Epithelial cell of esophagus (primary cell): ENCODE measurements around the gene KRTAP5-8.
A peak's percentile ranks its signal among the peaks of the same experiment; 100 is the strongest.

Experiments
- DNase-seq: peaks from one replicate; pipeline ENCODE4 v3.0.0; 2010; ENCODE audit warnings: low read depth
- H3K4me3 ChIP-seq: 2 replicates; pipeline ENCODE4 v1.5.1; 2011; ENCODE audit warnings: mild to moderate bottlenecking, low read length, control low read depth
- TF ChIP-seq, protein P1 (sequence below): IDR thresholded peaks from 2 replicates; pipeline ENCODE4 v1.5.1; 2011; ENCODE audit warnings: low read depth, mild to moderate bottlenecking, low read length, control low read depth, inconsistent platforms; ENCODE audit not compliant: insufficient read depth; ENCODE audit errors: missing control alignments

KRTAP5-8 gene

DNA sequence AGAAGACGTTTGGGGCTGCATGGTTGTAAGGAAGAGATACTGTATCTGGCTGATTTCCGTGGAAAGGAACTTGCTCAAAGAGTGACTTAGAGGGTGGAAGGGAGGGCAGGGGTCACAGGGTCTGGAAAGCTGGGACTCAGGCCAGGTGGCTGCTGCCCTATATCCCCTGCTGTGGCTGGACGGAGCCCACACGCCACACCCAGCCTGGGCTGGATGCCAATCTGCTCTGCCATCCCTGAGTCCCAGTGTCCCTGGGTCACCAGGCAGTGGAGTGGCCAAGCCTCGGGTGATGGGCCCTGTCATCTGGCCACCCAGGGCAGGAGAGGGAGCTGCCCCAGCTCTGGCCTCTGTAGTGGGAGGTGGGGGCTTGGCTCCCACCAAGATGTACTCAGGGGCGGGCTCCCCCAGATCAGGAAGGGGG lies 37.2 kb upstream of the KRTAP5-8 start:
- no peak for DNase-seq
- no peak overlapping the region for H3K4me3 ChIP-seq
- TF ChIP-seq, protein P1, sequence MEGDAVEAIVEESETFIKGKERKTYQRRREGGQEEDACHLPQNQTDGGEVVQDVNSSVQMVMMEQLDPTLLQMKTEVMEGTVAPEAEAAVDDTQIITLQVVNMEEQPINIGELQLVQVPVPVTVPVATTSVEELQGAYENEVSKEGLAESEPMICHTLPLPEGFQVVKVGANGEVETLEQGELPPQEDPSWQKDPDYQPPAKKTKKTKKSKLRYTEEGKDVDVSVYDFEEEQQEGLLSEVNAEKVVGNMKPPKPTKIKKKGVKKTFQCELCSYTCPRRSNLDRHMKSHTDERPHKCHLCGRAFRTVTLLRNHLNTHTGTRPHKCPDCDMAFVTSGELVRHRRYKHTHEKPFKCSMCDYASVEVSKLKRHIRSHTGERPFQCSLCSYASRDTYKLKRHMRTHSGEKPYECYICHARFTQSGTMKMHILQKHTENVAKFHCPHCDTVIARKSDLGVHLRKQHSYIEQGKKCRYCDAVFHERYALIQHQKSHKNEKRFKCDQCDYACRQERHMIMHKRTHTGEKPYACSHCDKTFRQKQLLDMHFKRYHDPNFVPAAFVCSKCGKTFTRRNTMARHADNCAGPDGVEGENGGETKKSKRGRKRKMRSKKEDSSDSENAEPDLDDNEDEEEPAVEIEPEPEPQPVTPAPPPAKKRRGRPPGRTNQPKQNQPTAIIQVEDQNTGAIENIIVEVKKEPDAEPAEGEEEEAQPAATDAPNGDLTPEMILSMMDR = no peak

DNA sequence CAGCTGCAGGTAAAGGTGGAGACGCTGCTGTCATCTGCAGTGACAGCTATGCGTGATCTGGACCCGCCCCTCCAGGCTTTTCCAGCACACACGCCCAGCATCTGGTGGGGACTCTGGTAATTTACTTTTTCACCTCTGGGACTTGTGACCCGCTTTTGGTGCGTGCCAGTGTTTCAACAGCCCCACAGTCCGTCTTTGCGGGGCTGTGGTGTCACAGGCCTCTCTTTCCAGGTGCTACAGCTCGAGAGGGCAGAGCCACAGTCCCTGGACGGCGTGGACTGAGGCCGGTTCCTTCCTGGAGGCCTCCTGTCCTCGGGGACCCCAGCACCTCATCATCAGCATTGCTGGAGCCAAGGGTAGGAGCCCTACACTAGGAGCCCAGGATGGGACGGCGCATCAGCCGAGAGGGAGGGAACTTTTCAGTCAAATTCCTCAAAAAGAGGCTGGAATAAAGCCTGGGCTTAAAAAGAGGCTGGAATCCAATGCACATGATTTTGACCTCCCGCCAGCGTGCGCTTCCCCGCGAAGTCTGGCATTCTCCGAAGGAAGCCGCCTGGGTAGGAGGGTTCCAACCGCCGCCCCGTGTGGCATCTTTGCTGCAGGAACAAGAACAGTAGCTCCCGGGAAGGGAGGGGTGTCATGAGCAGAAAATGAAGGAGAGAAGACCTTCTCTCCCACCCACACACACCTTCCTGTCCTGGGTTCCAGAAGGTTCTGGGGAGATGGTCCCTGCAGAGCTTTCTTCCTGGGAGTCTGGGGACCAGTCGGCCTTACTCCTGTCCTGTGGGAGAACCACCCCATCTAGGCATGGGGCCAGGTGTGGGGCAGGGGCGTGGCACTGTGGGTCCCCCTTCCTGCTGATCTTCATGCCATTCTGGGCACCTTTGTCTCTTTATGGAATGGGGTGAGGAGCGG lies 36.5 kb upstream of the KRTAP5-8 start:
- H3K4me3 ChIP-seq = no peak overlapping the region
- TF ChIP-seq, protein P1 = no peak
- DNase-seq = no peak

DNA sequence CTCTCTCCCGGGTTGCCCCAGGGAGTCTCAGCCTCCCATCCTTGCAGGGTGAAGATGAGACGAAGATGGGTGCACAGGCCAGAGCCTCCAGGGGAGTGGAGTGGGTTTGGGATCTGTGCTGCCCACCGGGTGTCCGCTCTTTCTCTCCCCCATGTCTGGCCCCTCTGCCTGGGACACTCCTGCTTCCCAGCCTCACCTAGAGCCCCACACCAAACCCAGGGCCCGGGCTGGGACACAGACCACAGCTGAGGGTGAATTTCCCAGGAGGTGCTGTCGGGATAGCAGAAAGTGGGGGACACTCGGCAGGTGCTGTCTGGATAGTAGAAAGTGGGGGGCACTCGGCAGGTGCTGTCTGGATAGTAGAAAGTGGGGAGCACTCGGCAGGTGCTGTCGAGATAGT lies 35.8 kb upstream of the KRTAP5-8 start:
- TF ChIP-seq, protein P1 = no peak
- H3K4me3 ChIP-seq = no peak overlapping the region
- no peak for DNase-seq

DNA sequence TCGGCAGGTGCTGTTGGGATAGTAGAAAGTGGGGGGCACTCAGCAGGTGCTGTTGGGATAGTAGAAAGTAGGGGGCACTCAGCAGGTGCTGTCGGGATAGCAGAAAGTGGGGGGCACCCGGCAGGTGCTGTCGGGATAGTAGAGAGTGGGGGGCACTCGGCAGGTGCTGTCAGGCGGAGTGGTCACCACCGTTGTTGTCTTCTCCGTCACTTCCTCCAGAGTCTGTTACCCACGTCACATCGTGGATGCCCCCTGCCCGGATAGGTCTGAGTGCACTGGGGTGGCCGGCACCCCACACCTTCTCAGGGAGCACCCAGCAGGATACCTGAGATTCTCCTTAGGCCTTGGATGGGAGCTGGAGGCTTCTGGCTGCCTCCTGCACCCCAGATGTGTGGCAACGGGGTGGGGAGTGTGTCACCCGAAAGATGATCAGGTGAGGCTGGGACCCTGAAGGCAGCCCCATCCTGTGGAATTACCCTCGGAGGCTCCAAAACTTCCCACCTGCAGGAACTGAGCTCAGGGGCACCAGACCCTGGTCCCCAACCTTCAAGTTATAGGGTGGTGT lies 34.9 kb upstream of the KRTAP5-8 start:
- H3K4me3 ChIP-seq = no peak overlapping the region
- TF ChIP-seq, protein P1 = no peak
- no peak for DNase-seq

DNA sequence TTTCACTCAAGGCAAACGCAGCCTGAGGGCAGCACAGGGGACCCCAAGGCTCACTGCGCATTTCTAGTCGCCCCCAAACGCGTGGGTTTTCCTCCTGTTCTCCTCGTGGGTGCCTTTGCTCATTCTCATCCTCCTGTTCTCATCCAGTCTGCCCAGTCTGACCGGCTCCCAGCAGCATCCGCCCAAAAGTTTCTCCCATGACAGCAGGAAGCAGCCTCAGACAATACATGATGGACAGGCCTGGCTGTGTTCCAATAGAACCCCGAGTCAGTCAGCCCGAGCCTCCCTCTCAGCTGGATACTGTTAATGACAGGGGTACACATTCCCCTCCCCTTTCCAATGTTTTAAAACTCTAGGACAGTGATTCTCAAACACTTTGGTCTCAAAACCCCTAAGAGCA lies 33.3 kb upstream of the KRTAP5-8 start:
- TF ChIP-seq, protein P1 = no peak
- H3K4me3 ChIP-seq = no peak overlapping the region
- peak; percentile 57 for DNase-seq

DNA sequence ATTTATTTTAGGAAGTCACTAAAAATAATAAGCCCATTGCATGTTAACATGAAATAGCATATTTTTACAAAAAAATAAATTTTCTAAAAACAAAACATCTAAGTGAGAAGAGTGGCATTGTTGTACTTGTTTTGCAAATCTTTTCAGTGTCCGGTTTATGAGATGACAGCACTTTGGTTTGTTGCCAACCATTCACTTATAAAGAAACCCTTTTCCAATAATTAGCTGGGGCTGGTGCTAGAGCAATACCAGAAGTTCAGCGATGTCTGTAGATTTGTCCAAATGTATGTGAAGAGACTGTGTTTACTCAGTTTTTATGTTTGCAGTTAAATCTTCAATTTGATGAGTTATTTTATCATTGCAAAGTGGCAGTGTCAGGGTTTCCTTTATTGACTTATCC lies 32.8 kb upstream of the KRTAP5-8 start:
- H3K4me3 ChIP-seq = no peak overlapping the region
- TF ChIP-seq, protein P1 = no peak
- DNase-seq = no peak
